HEK293T (cell line): ENCODE measurements around the gene UBL7.

ENCODE experiments used
- BHLHE40 ChIP-seq: fragments of 450-650 bp; IDR thresholded peaks from 2 replicates; pipeline ENCODE4 v1.6.1; 2016; ENCODE audit warnings: mild to moderate bottlenecking, moderate library complexity, borderline replicate concordance
- ELF4 ChIP-seq: fragments of 450-650 bp; IDR thresholded peaks from 2 replicates; pipeline ENCODE4 v1.6.1; 2017; ENCODE audit warnings: antibody characterized with exemption
- FOXM1 ChIP-seq: fragments of 450-650 bp; IDR thresholded peaks from 2 replicates; pipeline ENCODE4 v1.6.1; 2017; ENCODE audit warnings: mild to moderate bottlenecking, borderline replicate concordance
- HDGF ChIP-seq: fragments of 450-650 bp; IDR thresholded peaks from 2 replicates; pipeline ENCODE4 v1.6.1; 2017; ENCODE audit warnings: antibody characterized with exemption, borderline replicate concordance
- L3MBTL2 ChIP-seq: fragments of 450-650 bp; conservative IDR thresholded peaks from 2 replicates; pipeline ENCODE4 v1.6.1; 2016; ENCODE audit warnings: mild to moderate bottlenecking
- LEF1 ChIP-seq: fragments of 450-650 bp; IDR thresholded peaks from 2 replicates; pipeline ENCODE4 v1.6.1; 2017; ENCODE audit warnings: mild to moderate bottlenecking, borderline replicate concordance
- SP1 ChIP-seq: fragments of 450-650 bp; IDR thresholded peaks from 2 replicates; pipeline ENCODE4 v1.6.1; 2017
- TARDBP ChIP-seq: fragments of 450-650 bp; IDR thresholded peaks from 2 replicates; pipeline ENCODE4 v1.6.1; 2016
- ZNF384 ChIP-seq: fragments of 450-650 bp; IDR thresholded peaks from 2 replicates; pipeline ENCODE4 v1.6.1; 2016

DNA sequence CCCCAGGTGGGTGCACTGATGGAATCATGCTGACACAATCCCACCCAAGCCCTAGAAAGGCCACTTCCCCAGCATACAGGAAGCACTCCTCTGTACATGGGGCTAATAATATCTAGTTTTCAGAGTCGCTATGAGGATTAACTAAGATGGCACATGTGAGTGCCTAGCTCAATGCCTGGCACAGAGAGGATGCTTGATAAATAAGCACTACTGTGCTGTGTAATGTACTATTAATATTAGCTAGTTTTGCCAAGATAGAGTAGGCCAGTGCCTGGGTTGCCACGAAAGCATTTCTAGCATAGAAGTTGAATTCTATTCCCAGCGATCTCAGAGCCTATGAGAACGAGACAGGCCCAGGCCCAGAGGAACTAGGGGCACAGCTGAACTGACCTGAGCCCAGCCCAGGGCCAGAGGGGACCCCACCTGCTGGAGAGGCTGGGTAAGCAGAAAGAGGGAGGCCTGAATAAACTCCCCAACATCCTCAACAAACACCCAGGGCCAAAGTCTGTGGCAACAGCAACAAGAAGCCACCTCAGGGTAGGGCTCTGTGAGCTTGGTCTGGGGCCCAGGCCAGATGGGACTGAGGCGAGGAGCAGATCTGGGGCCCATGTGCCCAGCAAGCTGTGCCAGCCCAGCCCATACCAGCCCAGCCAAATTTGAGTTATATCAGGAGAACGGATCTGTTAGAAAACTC is 19.6 kb downstream of the UBL7 start:
- TF ChIP-seq ELF4 (no peak), TARDBP (no peak), FOXM1 (no peak), LEF1 (no peak), L3MBTL2 (no peak), SP1 (no peak), ZNF384 (no peak), HDGF (no peak), BHLHE40 (no peak)
